ENCODE data around the gene NFIX.

The NFIX gene

GRCh38 chr19:13035820-13036365, 40.6 kb downstream of the NFIX start:
- DNase-seq (ENCODE audit: low read depth in 2 of 2, low spot score in 1 of 2) = no peak

GRCh38 chr19:13036366-13036976, 41.2 kb downstream of the NFIX start:
- no peak for DNase-seq (ENCODE audit: low read depth in 2 of 2, low spot score in 1 of 2)

GRCh38 chr19:13037161-13037560, 41.9 kb downstream of the NFIX start:
- DNase-seq (ENCODE audit: low read depth in 2 of 2, low spot score in 1 of 2) = no peak

- DNase-seq (ENCODE audit: low read depth in 2 of 2, low spot score in 1 of 2) = no peak
These were observed 42.5 kb downstream of the NFIX start for GRCh38 chr19:13037731-13038130.

GRCh38 chr19:13038306-13039210, 43.3 kb downstream of the NFIX start:
- no peak for DNase-seq (ENCODE audit: low read depth in 2 of 2, low spot score in 1 of 2)

- no peak for DNase-seq (ENCODE audit: low read depth in 2 of 2, low spot score in 1 of 2)
These were observed 44.0 kb downstream of the NFIX start for GRCh38 chr19:13039211-13039789.

GRCh38 chr19:13040232-13040947, 45.1 kb downstream of the NFIX start:
- no peak for DNase-seq (ENCODE audit: low read depth in 2 of 2, low spot score in 1 of 2)

- DNase-seq (ENCODE audit: low read depth in 2 of 2, low spot score in 1 of 2) = no peak
These were observed 45.6 kb downstream of the NFIX start for GRCh38 chr19:13040948-13041292.

- DNase-seq (ENCODE audit: low read depth in 2 of 2, low spot score in 1 of 2) = no peak
These were observed 47.3 kb downstream of the NFIX start for GRCh38 chr19:13042443-13043130.

GRCh38 chr19:13043285-13043684, 48.0 kb downstream of the NFIX start:
- no peak for DNase-seq (ENCODE audit: low read depth in 2 of 2, low spot score in 1 of 2)

- DNase-seq (ENCODE audit: low read depth in 2 of 2, low spot score in 1 of 2) = peak; percentile 28 to 67
These were observed 49.1 kb downstream of the NFIX start for GRCh38 chr19:13044231-13044836.

GRCh38 chr19:13045812-13046211, 50.5 kb downstream of the NFIX start:
- DNase-seq (ENCODE audit: low read depth in 2 of 2, low spot score in 1 of 2) = no peak

- DNase-seq (ENCODE audit: low read depth in 2 of 2, low spot score in 1 of 2) = no peak
These were observed 52.1 kb downstream of the NFIX start for GRCh38 chr19:13047374-13047773.

- no peak for DNase-seq (ENCODE audit: low read depth in 2 of 2, low spot score in 1 of 2)
These were observed 55.0 kb downstream of the NFIX start for GRCh38 chr19:13050274-13050673.

- no peak for DNase-seq (ENCODE audit: low read depth in 2 of 2, low spot score in 1 of 2)
These were observed 56.4 kb downstream of the NFIX start for GRCh38 chr19:13051557-13052165.

- no peak for DNase-seq (ENCODE audit: low read depth in 2 of 2, low spot score in 1 of 2)
These were observed 57.3 kb downstream of the NFIX start for GRCh38 chr19:13052447-13053175.

- no peak for DNase-seq (ENCODE audit: low read depth in 2 of 2, low spot score in 1 of 2)
These were observed 58.0 kb downstream of the NFIX start for GRCh38 chr19:13053238-13053637.

- no peak for DNase-seq (ENCODE audit: low read depth in 2 of 2, low spot score in 1 of 2)
These were observed 58.7 kb downstream of the NFIX start for GRCh38 chr19:13053761-13054625.

Data from stimulated activated CD8-positive, alpha-beta memory T cell treated with anti-CD3 and anti-CD28 coated beads, Interleukin-4, amount 100 ng/mL, for 4 hours (primary cell).